Panc1 (cell line): Measurements from ENCODE around the gene RBP2. TPM values are rescaled to one million over a fixed set of nuclear protein-coding genes. Genes with fewer than 3 reads are reported as not detected.
"Not testable (repeated sequence)": the region's sequence is repeated elsewhere in the genome, so short reads cannot be mapped to it uniquely, and the experiment has no call there.

ENCODE experiments used
- ATAC-seq: fragments of 200-7000 bp; cut with Tn5 transposase; 2 replicates; pipeline ENCODE4 v1.9.1; 2020; ENCODE audit warnings: mild to moderate bottlenecking, moderate library complexity
- BruUV-seq: library from RNA; stranded (reverse); fragments of 400-500 nt; replicated peaks from 2 replicates; lab custom pipeline; 2021; lab: Mats Ljungman, UMichigan
- CTCF ChIA-PET: fragments of 300-600 bp; sonication (Branson Sonifier 250); formaldehyde crosslinking; loops from one replicate; lab custom pipeline; 2022; ENCODE audit warnings: antibody characterized with exemption; lab: Charles Lee
- POLR2A ChIA-PET: fragments of 300-600 bp; sonication (Branson Sonifier 250); formaldehyde crosslinking; loops from one replicate; lab custom pipeline; 2022; ENCODE audit warnings: antibody characterized with exemption; lab: Charles Lee
- DNase-seq: peaks from one replicate; pipeline ENCODE4 v3.0.0-alpha.2; 2010; ENCODE audit warnings: low read depth, low spot score
- H3K27ac ChIP-seq: 2 replicates; pipeline ENCODE4 v1.5.1; 2011; ENCODE audit warnings: mild to moderate bottlenecking, low read length, inconsistent platforms
- H3K27me3 ChIP-seq: fragments of 200-500 bp; sonication (Bioruptor generic); 2 replicates; pipeline ENCODE4 v1.6.0; 2014; ENCODE audit warnings: low read length, inconsistent platforms; ENCODE audit not compliant: control insufficient read depth, insufficient read depth
- H3K36me3 ChIP-seq: fragments of 200-500 bp; sonication (Bioruptor generic); 2 replicates; pipeline ENCODE4 v1.5.1; 2014; ENCODE audit warnings: inconsistent platforms, mild to moderate bottlenecking, low read length, moderate library complexity; ENCODE audit not compliant: control insufficient read depth, insufficient read depth
- H3K4me1 ChIP-seq: 2 replicates; pipeline ENCODE4 v1.5.1; 2011; ENCODE audit warnings: inconsistent platforms, mild to moderate bottlenecking, low read length, moderate library complexity; ENCODE audit not compliant: control insufficient read depth, insufficient read depth
- H3K4me3 ChIP-seq, 2 experiments: 2 replicates each; pipeline ENCODE4 v1.5.1; 2011 to 2012; ENCODE audit warnings: low read depth in 2 of 2, low read length in 2 of 2, mild to moderate bottlenecking in 2 of 2, inconsistent platforms in 1 of 2, moderate library complexity in 1 of 2
- H3K9me3 ChIP-seq: fragments of 200-500 bp; sonication (Bioruptor generic); 2 replicates; pipeline ENCODE4 v1.5.1; 2014; ENCODE audit warnings: low read depth, mild to moderate bottlenecking, inconsistent platforms, low read length, moderate library complexity; ENCODE audit not compliant: control insufficient read depth, insufficient read depth
- CTCF ChIP-seq: fragments of 450-650 bp; IDR thresholded peaks from 2 replicates; pipeline ENCODE4 v1.5.1; 2017; ENCODE audit warnings: mild to moderate bottlenecking
- POLR2AphosphoS5 ChIP-seq: IDR thresholded peaks from 2 replicates; pipeline ENCODE4 v1.6.1; 2012; ENCODE audit warnings: mild to moderate bottlenecking, low read depth, low read length, moderate library complexity
- SIN3A ChIP-seq: IDR thresholded peaks from 2 replicates; pipeline ENCODE4 v1.6.1; 2012; ENCODE audit warnings: low read depth, mild to moderate bottlenecking, low read length, moderate library complexity, borderline replicate concordance; ENCODE audit not compliant: insufficient read depth
- TCF7L2 ChIP-seq: IDR thresholded peaks from 2 replicates; pipeline ENCODE4 v1.6.1; 2011; ENCODE audit warnings: mild to moderate bottlenecking, low read depth, low read length, inconsistent platforms
- in situ Hi-C: cut with HindIII; loops from 2 replicates; pipeline ENCODE4 v1.10.0; 2016; ENCODE audit warnings: low sequenced_read_pairs, low pct_unique_long_range_greater_than_20kb
- intact Hi-C: fragments of 100-400 bp; cut with micrococcal nuclease; formaldehyde crosslinking; loops from one replicate; pipeline ENCODE4 v1.10.0; 2022; ENCODE audit not compliant: unreplicated experiment
- total RNA-seq: library from RNA; stranded (reverse); gene quantifications from one replicate; pipeline ENCODE4 v1.2.1, GENCODE V29; 2021; ENCODE audit not compliant: unreplicated experiment
- TF ChIP-seq, protein P1 (sequence below), 2 experiments: IDR thresholded peaks; 2 replicates each; pipeline ENCODE4 v1.6.1; 2011 to 2012; ENCODE audit warnings: low read depth in 2 of 2, control low read depth in 1 of 2, low read length in 1 of 2, mild to moderate bottlenecking in 1 of 2, moderate library complexity in 1 of 2; ENCODE audit not compliant: insufficient read depth in 1 of 2

The RBP2 gene
- total RNA-seq, 1 experiment from 2014 or later = not detected

- no TSS peak for BruUV-seq
- CTCF ChIA-PET = no interaction called here
Observed at GRCh38 chr3:139416275-139416674, 60.0 kb downstream of the RBP2 start.

DNA sequence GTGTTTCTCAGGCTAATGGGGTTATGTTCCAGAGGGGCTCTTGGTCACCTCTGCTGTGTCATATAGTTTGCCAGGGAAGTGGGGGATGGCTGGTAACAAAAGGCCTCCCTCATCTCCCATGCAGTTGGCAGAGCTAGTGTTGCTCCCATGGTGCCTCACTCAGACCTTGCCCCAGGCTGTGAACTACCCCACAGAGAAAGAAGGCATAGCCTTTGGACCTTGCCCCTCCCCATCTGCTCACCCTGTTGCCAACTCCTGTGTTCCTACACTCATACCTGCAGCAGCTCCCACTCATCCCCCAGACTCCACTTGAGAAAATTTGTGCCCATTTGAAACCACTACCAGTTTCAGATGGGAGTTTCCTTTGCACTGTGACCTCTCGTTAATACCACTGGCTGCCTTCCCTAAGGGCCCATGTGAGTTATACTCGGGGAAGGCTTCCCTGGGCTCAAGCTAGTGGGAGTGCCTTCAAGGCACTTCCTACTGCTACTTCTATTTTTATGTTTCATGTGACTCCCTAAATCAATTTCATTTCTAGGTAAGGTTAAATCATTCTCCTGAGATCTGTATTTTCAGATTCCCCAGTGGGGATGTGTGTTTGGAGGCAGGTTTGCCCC is 61.6 kb downstream of the RBP2 start:
- H3K9me3 ChIP-seq = peaks cover 2% of the 10 kb centered on the region; the same call in 1 of the 2 replicates
- ChIA-PET POLR2A (no interaction called here), CTCF (no interaction called here)
- H3K4me1 ChIP-seq = no peaks in the 10 kb centered on the region
- no peak for DNase-seq
- no peak for ATAC-seq
- H3K27me3 ChIP-seq = no peaks in the 10 kb centered on the region
- no peaks in the 10 kb centered on the region for H3K36me3 ChIP-seq
- H3K27ac ChIP-seq = no peak overlapping the region
- TF ChIP-seq SIN3A (no peak), POLR2AphosphoS5 (no peak), TCF7L2 (no peak), CTCF (no peak)
- TF ChIP-seq, protein P1, sequence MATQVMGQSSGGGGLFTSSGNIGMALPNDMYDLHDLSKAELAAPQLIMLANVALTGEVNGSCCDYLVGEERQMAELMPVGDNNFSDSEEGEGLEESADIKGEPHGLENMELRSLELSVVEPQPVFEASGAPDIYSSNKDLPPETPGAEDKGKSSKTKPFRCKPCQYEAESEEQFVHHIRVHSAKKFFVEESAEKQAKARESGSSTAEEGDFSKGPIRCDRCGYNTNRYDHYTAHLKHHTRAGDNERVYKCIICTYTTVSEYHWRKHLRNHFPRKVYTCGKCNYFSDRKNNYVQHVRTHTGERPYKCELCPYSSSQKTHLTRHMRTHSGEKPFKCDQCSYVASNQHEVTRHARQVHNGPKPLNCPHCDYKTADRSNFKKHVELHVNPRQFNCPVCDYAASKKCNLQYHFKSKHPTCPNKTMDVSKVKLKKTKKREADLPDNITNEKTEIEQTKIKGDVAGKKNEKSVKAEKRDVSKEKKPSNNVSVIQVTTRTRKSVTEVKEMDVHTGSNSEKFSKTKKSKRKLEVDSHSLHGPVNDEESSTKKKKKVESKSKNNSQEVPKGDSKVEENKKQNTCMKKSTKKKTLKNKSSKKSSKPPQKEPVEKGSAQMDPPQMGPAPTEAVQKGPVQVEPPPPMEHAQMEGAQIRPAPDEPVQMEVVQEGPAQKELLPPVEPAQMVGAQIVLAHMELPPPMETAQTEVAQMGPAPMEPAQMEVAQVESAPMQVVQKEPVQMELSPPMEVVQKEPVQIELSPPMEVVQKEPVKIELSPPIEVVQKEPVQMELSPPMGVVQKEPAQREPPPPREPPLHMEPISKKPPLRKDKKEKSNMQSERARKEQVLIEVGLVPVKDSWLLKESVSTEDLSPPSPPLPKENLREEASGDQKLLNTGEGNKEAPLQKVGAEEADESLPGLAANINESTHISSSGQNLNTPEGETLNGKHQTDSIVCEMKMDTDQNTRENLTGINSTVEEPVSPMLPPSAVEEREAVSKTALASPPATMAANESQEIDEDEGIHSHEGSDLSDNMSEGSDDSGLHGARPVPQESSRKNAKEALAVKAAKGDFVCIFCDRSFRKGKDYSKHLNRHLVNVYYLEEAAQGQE (IDR thresholded peaks at IDR 0.05; ENCODE audit: insufficient read depth in 1 of 2, low read depth in 2 of 2, low read length in 1 of 2) = no peak
- in situ Hi-C loops (no loop called here), intact Hi-C loops (no loop called here)
- no peak overlapping the region for H3K4me3 ChIP-seq
- BruUV-seq = no TSS peak

More at GRCh38 chr3:139416275-139416674, 60.0 kb downstream of the RBP2 start:
- TF ChIP-seq POLR2AphosphoS5 (no peak), CTCF (no peak), SIN3A (no peak), TCF7L2 (no peak)
- TF ChIP-seq, protein P1 (IDR thresholded peaks at IDR 0.05; ENCODE audit: insufficient read depth in 1 of 2, low read depth in 2 of 2, low read length in 1 of 2) = no peak
- DNase-seq (no peak), ATAC-seq (no peak)
- H3K27ac ChIP-seq = no peak overlapping the region
- H3K4me1 ChIP-seq = no peaks in the 10 kb centered on the region
- H3K9me3 ChIP-seq = peaks cover 2% of the 10 kb centered on the region; the same call in 1 of the 2 replicates
- in situ Hi-C loops = no loop called here
- intact Hi-C loops = no loop called here
- no peak overlapping the region for H3K4me3 ChIP-seq
- no peaks in the 10 kb centered on the region for H3K36me3 ChIP-seq
- POLR2A ChIA-PET = no interaction called here
- H3K27me3 ChIP-seq = no peaks in the 10 kb centered on the region

DNA sequence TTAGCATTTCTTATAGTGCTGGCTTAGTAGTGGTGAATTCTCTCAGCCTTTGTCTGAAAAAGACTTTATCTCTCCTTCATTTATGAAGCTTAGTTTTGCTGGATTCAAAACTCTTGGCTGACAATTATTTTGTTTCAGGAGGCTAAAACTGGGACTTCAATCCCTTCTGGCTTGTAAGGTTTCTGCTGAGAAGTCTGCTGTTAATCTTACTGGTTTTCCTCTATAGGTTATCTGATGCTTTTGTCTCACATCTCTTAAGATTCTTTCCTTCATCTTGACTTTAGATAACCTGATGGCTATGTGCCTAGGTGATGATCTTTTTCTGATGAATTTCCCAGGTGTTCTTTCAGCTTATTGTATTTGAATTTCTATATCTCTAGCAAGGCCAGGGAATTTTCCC is 63.4 kb downstream of the RBP2 start:
- H3K4me3 ChIP-seq, H3K27me3 ChIP-seq, in situ Hi-C loops, POLR2A ChIA-PET, H3K36me3 ChIP-seq, H3K27ac ChIP-seq, ATAC-seq, H3K4me1 ChIP-seq, CTCF ChIA-PET, BruUV-seq, H3K9me3 ChIP-seq, DNase-seq, intact Hi-C loops: not testable (repeated sequence)
